Measurements from ENCODE around the gene HJV. TPM values are rescaled to one million over a fixed set of nuclear protein-coding genes. Genes with fewer than 3 reads are reported as not detected.
"Not testable (repeated sequence)": the region's sequence is repeated elsewhere in the genome, so short reads cannot be mapped to it uniquely, and the experiment has no call there.

Gene HJV, protein sequence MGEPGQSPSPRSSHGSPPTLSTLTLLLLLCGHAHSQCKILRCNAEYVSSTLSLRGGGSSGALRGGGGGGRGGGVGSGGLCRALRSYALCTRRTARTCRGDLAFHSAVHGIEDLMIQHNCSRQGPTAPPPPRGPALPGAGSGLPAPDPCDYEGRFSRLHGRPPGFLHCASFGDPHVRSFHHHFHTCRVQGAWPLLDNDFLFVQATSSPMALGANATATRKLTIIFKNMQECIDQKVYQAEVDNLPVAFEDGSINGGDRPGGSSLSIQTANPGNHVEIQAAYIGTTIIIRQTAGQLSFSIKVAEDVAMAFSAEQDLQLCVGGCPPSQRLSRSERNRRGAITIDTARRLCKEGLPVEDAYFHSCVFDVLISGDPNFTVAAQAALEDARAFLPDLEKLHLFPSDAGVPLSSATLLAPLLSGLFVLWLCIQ
- total RNA-seq, result not detected

DNA sequence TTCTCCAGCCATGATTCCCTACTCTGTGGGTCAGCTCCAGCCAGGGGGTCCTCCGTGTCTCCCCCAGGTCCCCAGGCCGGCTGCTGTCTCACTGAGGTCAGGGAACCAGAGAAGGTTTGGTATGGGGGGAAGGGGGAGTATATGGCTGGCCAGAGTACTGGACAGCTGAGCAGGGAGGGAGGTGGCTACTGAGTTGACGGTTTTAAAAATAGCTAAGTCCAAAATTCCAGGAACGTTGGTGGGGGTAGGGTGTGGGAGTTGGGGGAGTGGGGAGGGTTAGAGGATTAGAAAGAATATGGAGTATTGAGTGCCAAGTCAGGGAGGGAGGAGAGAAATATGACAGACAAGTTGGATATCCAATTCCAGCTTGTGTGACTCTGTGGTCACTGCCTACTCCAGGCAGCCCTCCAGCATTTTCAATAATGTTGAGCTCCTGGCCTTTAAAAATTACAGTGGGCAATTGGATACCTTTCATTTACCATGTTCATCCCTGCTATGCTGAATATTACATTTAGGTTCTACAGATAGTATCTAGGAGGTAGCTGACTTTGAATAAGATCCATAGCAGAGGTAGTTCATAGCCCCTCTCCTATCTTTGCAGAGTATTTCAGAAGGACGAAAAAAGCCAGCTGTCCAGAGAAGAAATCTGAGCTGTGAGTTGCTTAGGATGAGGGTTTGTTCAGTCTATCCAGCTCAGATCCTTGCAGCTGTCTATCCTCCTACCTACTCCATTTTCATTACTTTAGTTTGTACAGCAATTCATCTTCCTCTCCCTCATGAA is at the start of gene HJV:
HJV (minus strand) TSS at position 114 of the 781 bp plus-strand sequence. CDS start 1,504 bp downstream, outside the sequence.
- 54% methylated on average over 5 of the region's 5 CpGs for WGBS

DNA sequence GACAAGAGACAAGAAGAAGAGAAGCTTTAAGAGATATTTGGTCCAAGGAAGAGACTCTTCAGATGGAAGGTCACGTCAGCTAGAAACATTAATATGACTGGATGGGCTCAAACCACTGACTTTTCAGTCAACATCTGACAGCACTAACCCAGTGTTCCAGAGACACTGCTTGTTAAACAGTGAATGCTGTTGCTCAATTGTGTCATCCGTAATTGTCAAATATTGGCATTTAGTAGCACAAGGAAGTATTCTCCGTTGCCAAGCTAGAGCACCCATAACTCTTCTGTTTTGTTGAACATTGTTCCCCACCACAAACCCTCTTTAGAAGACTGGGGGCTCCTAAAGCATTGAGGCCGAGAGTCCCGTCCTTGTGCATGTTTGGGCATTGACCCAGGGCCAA is 37.6 kb upstream of the HJV start:
- H3K27ac ChIP-seq (replicated peaks in 1 of 4); H3K27me3 ChIP-seq; H3K36me3 ChIP-seq; intact Hi-C loops (cut with DNase I); H3K4me3 ChIP-seq; H3K4me1 ChIP-seq; DNase-seq (ENCODE audit: extremely low spot score); H3K9me3 ChIP-seq: not testable (repeated sequence)
- WGBS, result 100% methylated on average over 5 of the region's 5 CpGs

More for the DNA sequence above, at the start of gene HJV:
- H3K4me1 ChIP-seq, result peaks cover 8 to 12% (median 11%) of the 10 kb centered on the region in 4 donors
- no peak for DNase-seq (ENCODE audit: extremely low spot score)
- H3K27me3 ChIP-seq, result peaks cover 0 to 40% (median 13%) of the 10 kb centered on the region in 4 donors
- intact Hi-C loops (cut with DNase I), result no loop called here
- no peak within 1 kb of the TSS for H3K4me3 ChIP-seq
- H3K9me3 ChIP-seq, result no peaks in the 10 kb centered on the region
- H3K27ac ChIP-seq (replicated peaks in 1 of 4), result no peak within 1 kb of the TSS
- TF ChIP-seq POLR2AphosphoS5 (IDR thresholded peaks at IDR 0.05) (no peak), POLR2A (IDR thresholded peaks at IDR 0.05; ENCODE audit: low read depth) (no peak), EP300 (IDR thresholded peaks at IDR 0.05) (no peak)
- TF ChIP-seq, protein P1, sequence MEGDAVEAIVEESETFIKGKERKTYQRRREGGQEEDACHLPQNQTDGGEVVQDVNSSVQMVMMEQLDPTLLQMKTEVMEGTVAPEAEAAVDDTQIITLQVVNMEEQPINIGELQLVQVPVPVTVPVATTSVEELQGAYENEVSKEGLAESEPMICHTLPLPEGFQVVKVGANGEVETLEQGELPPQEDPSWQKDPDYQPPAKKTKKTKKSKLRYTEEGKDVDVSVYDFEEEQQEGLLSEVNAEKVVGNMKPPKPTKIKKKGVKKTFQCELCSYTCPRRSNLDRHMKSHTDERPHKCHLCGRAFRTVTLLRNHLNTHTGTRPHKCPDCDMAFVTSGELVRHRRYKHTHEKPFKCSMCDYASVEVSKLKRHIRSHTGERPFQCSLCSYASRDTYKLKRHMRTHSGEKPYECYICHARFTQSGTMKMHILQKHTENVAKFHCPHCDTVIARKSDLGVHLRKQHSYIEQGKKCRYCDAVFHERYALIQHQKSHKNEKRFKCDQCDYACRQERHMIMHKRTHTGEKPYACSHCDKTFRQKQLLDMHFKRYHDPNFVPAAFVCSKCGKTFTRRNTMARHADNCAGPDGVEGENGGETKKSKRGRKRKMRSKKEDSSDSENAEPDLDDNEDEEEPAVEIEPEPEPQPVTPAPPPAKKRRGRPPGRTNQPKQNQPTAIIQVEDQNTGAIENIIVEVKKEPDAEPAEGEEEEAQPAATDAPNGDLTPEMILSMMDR (IDR thresholded peaks at IDR 0.05), result no peak
- H3K36me3 ChIP-seq, result no peaks in the 10 kb centered on the region

DNA sequence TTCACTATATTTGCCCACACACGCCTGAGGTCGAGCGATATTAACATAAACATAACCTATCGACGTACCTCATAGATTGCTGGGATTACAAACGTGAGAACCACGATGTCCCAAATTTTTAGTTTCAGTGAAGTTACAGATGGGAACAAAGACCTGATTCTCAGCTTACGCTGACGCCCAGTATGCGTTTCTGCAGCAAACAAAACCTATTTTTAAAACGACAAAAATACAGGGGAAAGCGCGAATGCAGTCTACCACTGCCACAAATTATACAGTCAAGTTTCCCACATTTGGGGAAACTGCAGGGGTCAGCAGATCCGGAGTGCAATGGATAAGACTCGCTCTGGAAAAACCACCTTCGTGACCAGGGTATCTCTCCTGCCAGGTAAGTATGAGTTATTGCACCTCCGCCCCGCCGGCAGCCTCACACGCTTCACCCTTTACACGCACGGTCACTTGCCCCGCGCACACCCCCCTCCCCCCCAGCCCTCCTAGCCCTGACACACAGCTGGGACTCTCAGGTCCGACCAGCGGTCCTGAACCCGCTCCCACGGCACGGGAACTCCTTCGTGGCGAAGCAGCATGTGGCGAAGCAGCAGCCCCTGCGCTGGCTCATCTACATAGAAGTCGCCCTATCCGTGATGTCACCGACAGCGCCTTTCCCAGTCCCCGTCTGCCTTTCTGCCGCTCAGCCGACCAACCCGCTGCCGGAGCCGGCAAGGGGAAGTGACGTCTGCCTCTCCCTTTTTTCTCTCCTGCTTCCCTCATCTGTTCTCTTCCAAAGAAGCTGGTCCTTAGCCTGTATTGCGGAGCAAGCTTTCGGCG is 30.5 kb upstream of the HJV start:
- H3K27me3 ChIP-seq; intact Hi-C loops (cut with DNase I); H3K9me3 ChIP-seq; H3K36me3 ChIP-seq: not testable (repeated sequence)
- WGBS, result 2% methylated on average over 45 of the region's 47 CpGs
- peak overlapping the region; percentile 80 to 87 (median 84) for H3K27ac ChIP-seq (replicated peaks in 1 of 4)
- DNase-seq (ENCODE audit: extremely low spot score), result peak; percentile 95
- H3K4me3 ChIP-seq, result peak overlapping the region; percentile 51 to 55 (median 54)
- TF ChIP-seq POLR2A (IDR thresholded peaks at IDR 0.05; ENCODE audit: low read depth), result peak; percentile 98
- TF ChIP-seq POLR2AphosphoS5 (IDR thresholded peaks at IDR 0.05), result peak; percentile 36 to 89
- H3K4me1 ChIP-seq, result peaks cover 0 to 11% (median 5%) of the 10 kb centered on the region in 4 donors

DNA sequence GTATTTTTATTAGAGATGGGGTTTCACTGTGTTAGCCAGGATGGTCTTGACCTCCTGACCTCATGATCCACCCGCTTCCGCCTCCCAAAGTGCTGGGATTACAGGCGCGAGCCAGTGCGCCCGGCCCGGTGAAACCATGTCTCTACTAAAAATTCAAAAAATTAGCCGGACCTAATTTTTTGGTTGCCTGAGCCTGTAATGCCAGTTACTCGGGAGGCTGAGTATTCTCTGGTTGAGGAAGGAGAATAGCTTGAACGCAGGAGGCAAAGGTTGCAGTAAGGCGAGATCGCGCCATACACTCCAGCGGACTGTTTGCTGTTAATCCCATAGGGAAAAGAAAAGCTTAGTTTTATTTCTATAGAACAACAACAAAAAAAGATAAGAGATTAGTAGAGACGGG is 29.9 kb upstream of the HJV start:
- peak overlapping the region; percentile 51 to 55 (median 54) for H3K4me3 ChIP-seq
- H3K27ac ChIP-seq (replicated peaks in 1 of 4), result peak overlapping the region; percentile 80 to 87 (median 84)
- H3K9me3 ChIP-seq, result no peaks in the 10 kb centered on the region
- H3K27me3 ChIP-seq, result no peaks in the 10 kb centered on the region
- 64% methylated on average over 15 of the region's 15 CpGs for WGBS
- no peak for TF ChIP-seq POLR2A (IDR thresholded peaks at IDR 0.05; ENCODE audit: low read depth)
- TF ChIP-seq, protein P1 (IDR thresholded peaks at IDR 0.05), result no peak
- TF ChIP-seq EP300 (IDR thresholded peaks at IDR 0.05), result no peak
- no peak for TF ChIP-seq POLR2AphosphoS5 (IDR thresholded peaks at IDR 0.05)
- peaks cover 0 to 11% (median 5%) of the 10 kb centered on the region in 4 donors for H3K4me1 ChIP-seq
- peak; percentile 53 for DNase-seq (ENCODE audit: extremely low spot score)
- no peaks in the 10 kb centered on the region for H3K36me3 ChIP-seq
- intact Hi-C loops (cut with DNase I), result no loop called here

DNA sequence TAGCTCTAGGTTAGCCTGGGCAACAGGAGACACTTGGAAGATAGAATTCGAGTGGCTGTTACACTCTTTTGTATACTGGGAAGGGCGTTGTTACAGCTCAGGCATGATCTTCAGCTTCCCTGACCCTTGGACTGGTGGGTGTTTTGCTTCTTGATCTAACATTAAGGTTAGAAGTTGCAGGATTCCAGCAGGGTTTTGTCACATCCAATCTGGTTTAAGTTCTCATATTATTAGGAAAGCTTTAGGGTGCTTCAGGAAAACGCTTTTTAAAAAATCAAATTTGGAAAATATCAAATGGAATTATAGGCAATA is 29.1 kb upstream of the HJV start:
- peak; percentile 17 for DNase-seq (ENCODE audit: extremely low spot score)
- Histone ChIP-seq H3K27ac (replicated peaks in 1 of 4) (peak overlapping the region in 1 of 4 donors; percentile 80), H3K4me1 (peaks cover 0 to 11% (median 5%) of the 10 kb centered on the region in 4 donors)
- intact Hi-C loops (cut with DNase I); H3K27me3 ChIP-seq; H3K4me3 ChIP-seq; H3K36me3 ChIP-seq; H3K9me3 ChIP-seq: not testable (repeated sequence)
- WGBS, result 76% methylated on average over 3 of the region's 3 CpGs

DNA sequence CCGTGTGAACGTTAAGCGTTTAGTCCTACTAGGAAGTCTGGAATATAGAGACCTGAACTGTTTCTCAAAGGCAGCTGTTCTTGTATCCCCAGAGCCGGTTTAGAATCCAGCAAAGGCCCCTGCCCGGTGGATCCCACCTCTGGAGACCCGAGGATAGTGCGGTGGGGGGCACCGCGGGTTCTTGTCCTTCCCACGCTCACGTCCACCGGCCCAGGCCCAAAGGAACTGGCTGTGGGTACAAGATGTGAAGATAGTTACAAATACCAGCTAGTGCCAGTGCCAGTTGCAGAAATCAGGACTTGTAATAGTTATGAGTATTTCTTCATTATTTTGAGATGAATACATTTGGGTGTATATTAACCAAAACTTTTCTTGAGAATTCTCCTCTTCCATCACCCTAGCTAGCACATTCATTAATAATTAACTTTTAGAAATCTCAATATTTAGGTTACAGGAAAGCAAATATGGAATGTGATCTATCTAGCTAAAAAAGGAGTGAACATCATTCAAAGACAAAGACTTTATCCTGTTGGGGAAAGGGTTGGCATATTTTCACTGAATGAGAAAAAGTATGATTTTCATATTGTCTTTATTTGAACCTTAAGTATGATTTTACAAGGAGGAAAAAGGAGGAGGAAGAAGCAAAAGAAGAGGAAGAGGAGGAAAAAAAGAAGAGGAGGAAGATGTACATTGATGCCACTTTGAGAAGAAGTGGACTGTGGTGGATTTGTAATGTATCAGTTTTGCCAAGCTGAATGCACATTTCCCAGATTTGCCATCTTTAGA is 28.5 kb upstream of the HJV start:
- H3K4me3 ChIP-seq; H3K36me3 ChIP-seq; H3K27ac ChIP-seq (replicated peaks in 1 of 4); H3K9me3 ChIP-seq; H3K27me3 ChIP-seq; intact Hi-C loops (cut with DNase I): not testable (repeated sequence)
- H3K4me1 ChIP-seq, result peaks cover 0 to 11% (median 5%) of the 10 kb centered on the region in 4 donors
- WGBS, result 97% methylated on average over 10 of the region's 12 CpGs
- DNase-seq (ENCODE audit: extremely low spot score), result peak; percentile 74
